Peyer's patch (tissue), 4 donors: ENCODE data around the gene MMP24OS.

Experiments
- CTCF ChIP-seq, 6 experiments: fragments of 450-650 bp in 4 of 6; fragments of 200-600 bp in 2 of 6; sonication (generic) in 1 of 6; IDR thresholded peaks; one replicate each; pipeline ENCODE4 v1.5.1; 2017 to 2019; ENCODE audit warnings: antibody characterized with exemption in 6 of 6, mild to moderate bottlenecking in 3 of 6, moderate library complexity in 1 of 6
- POLR2A ChIP-seq, 2 donors: fragments of 450-650 bp; IDR thresholded peaks; one replicate each; pipeline ENCODE4 v1.5.1; 2017; ENCODE audit warnings: antibody characterized with exemption in 2 of 2, mild to moderate bottlenecking in 2 of 2, moderate library complexity in 2 of 2

GRCh38 chr20:35307666-35308653 lies 30.0 kb upstream of the MMP24OS start:
- TF ChIP-seq CTCF (IDR thresholded peaks at IDR 0.05) = no peak
- no peak for TF ChIP-seq POLR2A (IDR thresholded peaks at IDR 0.05)
